CD8-positive, alpha-beta memory T cell (primary cell): ENCODE measurements around the gene GIMAP2. TPM values are rescaled to one million over a fixed set of nuclear protein-coding genes. Genes with fewer than 3 reads are reported as not detected.

Experiments
- CTCF ChIA-PET: fragments of 350-600 bp; sonication (Branson Sonifier 250); formaldehyde crosslinking; loops from one replicate; lab custom pipeline; 2021; ENCODE audit warnings: antibody characterized with exemption; lab: Charles Lee
- POLR2A ChIA-PET: fragments of 350-600 bp; sonication (Branson Sonifier 250); formaldehyde crosslinking; loops from one replicate; lab custom pipeline; 2021; ENCODE audit warnings: antibody characterized with exemption; lab: Charles Lee
- DNase-seq, 5 donors: peaks; one replicate each; pipeline versions ENCODE4 v3.0.0 to v3.0.0-alpha.2; 2020 to 2022; ENCODE audit warnings: mixed read lengths in 1 of 5
- H3K27ac ChIP-seq: one replicate; pipeline ENCODE4 v1.7.0; 2013; ENCODE audit warnings: low read depth, mild to moderate bottlenecking, low read length, moderate library complexity
- H3K27me3 ChIP-seq: 2 replicates; pipeline ENCODE4 v1.7.0; 2013; ENCODE audit warnings: low read length, mild to moderate bottlenecking; ENCODE audit not compliant: insufficient read depth, poor library complexity, severe bottlenecking
- H3K36me3 ChIP-seq: 2 replicates; pipeline ENCODE4 v1.7.0; 2013; ENCODE audit warnings: mild to moderate bottlenecking, low read length, moderate library complexity; ENCODE audit not compliant: insufficient read depth
- H3K4me1 ChIP-seq: 2 replicates; pipeline ENCODE4 v1.7.0; 2013; ENCODE audit warnings: mild to moderate bottlenecking, low read length, moderate library complexity; ENCODE audit not compliant: insufficient read depth
- H3K4me3 ChIP-seq: 2 replicates; pipeline ENCODE4 v1.7.0; 2013; ENCODE audit warnings: mild to moderate bottlenecking, low read length
- H3K9me3 ChIP-seq: 2 replicates; pipeline ENCODE4 v1.7.0; 2013; ENCODE audit warnings: mild to moderate bottlenecking, low read length
- H3K27ac Mint-ChIP-seq, 8 donors: one replicate each; pipeline ENCODE4 v1.8.0; 2020 to 2021; ENCODE audit warnings: mixed read lengths in 8 of 8, mild to moderate bottlenecking in 6 of 8, inconsistent platforms in 3 of 8, moderate library complexity in 3 of 8
- H3K27me3 Mint-ChIP-seq, 2 donors: one replicate each; pipeline ENCODE4 v1.8.0; 2020 to 2021; ENCODE audit warnings: mixed read lengths in 2 of 2, mild to moderate bottlenecking in 1 of 2, moderate library complexity in 1 of 2
- H3K36me3 Mint-ChIP-seq, 3 donors: one replicate each; pipeline ENCODE4 v1.8.0; 2020 to 2021; ENCODE audit warnings: mixed read lengths in 3 of 3, inconsistent platforms in 1 of 3, mild to moderate bottlenecking in 1 of 3
- H3K4me1 Mint-ChIP-seq, 3 donors: one replicate each; pipeline ENCODE4 v1.8.0; 2020 to 2021; ENCODE audit warnings: mixed read lengths in 3 of 3, inconsistent platforms in 1 of 3, mild to moderate bottlenecking in 1 of 3
- H3K4me3 Mint-ChIP-seq, 7 donors: one replicate each; pipeline ENCODE4 v1.8.0; 2020 to 2021; ENCODE audit warnings: mixed read lengths in 7 of 7, mild to moderate bottlenecking in 6 of 7, moderate library complexity in 4 of 7, inconsistent platforms in 2 of 7
- H3K9me3 Mint-ChIP-seq, 5 donors: one replicate each; pipeline ENCODE4 v1.8.0; 2020 to 2022; ENCODE audit warnings: mixed read lengths in 5 of 5, mild to moderate bottlenecking in 3 of 5, moderate library complexity in 2 of 5, inconsistent platforms in 1 of 5
- polyA plus RNA-seq: library from polyadenylated mRNA; unstranded; fragments of 300-500 nt; fragmentation: Illumina TruSeq; gene quantifications from one replicate; pipeline ENCODE4 v1.2.3, GENCODE V29; 2021
- total RNA-seq, 2 experiments: library from RNA; stranded (reverse); gene quantifications; one replicate each; pipeline ENCODE4 v1.2.3, GENCODE V29; 2021

GIMAP2 gene
- total and polyA plus RNA-seq, 3 experiments from 2014 or later, result 40.4 to 88.0 (median 42.9) TPM

DNA sequence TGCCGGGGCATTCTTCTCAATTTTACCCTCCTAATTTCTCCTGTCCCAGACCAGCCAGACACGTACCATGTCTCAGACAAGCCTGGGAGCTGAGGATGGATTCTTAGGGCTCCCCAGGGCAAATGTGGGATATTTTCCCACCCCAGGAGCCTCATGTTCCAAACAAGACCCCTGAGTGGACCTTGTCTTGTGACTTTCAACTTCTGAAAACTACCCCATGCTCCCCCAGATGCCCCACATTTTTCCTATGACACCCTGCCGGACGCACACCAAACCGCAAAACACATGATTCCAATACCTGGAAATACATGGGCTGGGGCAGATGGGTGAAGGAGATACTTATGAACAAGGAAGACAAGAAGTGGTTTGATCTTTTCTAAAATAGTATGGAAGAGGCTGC is 52.6 kb downstream of the GIMAP2 start:
- Mint-ChIP-seq H3K4me1 (peaks cover 64 to 74% (median 70%) of the 10 kb centered on the region in 3 donors), H3K27ac (peak overlapping the region; percentile 73 to 99 (median 96)), H3K9me3 (peaks cover 0 to 3% (median 0%) of the 10 kb centered on the region in 5 donors), H3K27me3 (no peaks in the 10 kb centered on the region), H3K4me3 (peak overlapping the region; percentile 91 to 100 (median 97)), H3K36me3 (peaks cover 45 to 63% (median 55%) of the 10 kb centered on the region in 3 donors)
- ChIA-PET POLR2A (interaction anchor here (0.9 to 3.0 kb wide), 7 partner anchors 10 to 287 kb away, joined by 3 to 17 read pairs (median 4); partner anchors contain the start of genes GIMAP1 and GIMAP6), CTCF (interaction anchor here (1.1 to 3.4 kb wide), 9 partner anchors 12 to 289 kb away, joined by 3 to 17 read pairs (median 8); partner anchors contain the start of genes GIMAP1, GIMAP4, GIMAP7 and GIMAP8)
- no peaks in the 10 kb centered on the region for H3K27me3 ChIP-seq
- peaks cover 52% of the 10 kb centered on the region for H3K36me3 ChIP-seq
- H3K4me1 ChIP-seq, result peaks cover 67% of the 10 kb centered on the region
- no peaks in the 10 kb centered on the region for H3K9me3 ChIP-seq
- DNase-seq, result peak in 1 of 5 donors; percentile 32
- peak overlapping the region; percentile 97 for H3K4me3 ChIP-seq
- H3K27ac ChIP-seq, result peak overlapping the region; percentile 82

DNA sequence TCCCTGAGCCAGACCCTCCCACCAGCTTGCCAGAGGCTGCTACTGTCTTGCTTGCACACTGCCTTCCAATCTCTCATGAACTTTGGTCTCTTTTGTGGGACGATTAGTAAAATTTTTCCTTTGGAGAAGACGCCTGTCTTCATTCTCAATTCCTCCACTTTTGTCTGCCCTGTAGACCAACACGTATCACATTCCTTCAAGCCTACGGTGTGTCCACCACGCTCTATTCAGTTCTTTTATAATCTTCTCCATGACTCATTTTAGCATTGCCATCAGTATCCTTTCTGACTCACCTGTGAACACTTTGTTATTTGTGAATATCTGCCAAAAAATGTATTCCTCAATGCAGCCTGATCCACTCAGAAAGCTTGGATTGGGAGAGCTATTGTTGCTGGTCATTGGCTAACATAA is 53.1 kb downstream of the GIMAP2 start:
- Mint-ChIP-seq H3K27ac (peak overlapping the region; percentile 73 to 99 (median 96)), H3K36me3 (peaks cover 50 to 68% (median 60%) of the 10 kb centered on the region in 3 donors), H3K27me3 (no peaks in the 10 kb centered on the region), H3K4me1 (peaks cover 64 to 74% (median 70%) of the 10 kb centered on the region in 3 donors), H3K9me3 (peaks cover 0 to 3% (median 0%) of the 10 kb centered on the region in 5 donors), H3K4me3 (peak overlapping the region; percentile 91 to 100 (median 97))
- no peak for DNase-seq
- Histone ChIP-seq H3K27ac (peak overlapping the region; percentile 82), H3K9me3 (no peaks in the 10 kb centered on the region), H3K4me1 (peaks cover 67% of the 10 kb centered on the region), H3K27me3 (no peaks in the 10 kb centered on the region), H3K36me3 (peaks cover 57% of the 10 kb centered on the region), H3K4me3 (peak overlapping the region; percentile 97)
- ChIA-PET CTCF (interaction anchor here (0.8 to 3.0 kb wide), 10 partner anchors 16 to 300 kb away, joined by 3 to 17 read pairs (median 5); partner anchors contain the start of genes GIMAP1, GIMAP4, GIMAP7 and GIMAP8), POLR2A (interaction anchor here (0.7 to 3.0 kb wide), 9 partner anchors 9 to 287 kb away, joined by 3 to 17 read pairs (median 3); partner anchors contain the start of genes GIMAP1, GIMAP6 and GIMAP7)

DNA sequence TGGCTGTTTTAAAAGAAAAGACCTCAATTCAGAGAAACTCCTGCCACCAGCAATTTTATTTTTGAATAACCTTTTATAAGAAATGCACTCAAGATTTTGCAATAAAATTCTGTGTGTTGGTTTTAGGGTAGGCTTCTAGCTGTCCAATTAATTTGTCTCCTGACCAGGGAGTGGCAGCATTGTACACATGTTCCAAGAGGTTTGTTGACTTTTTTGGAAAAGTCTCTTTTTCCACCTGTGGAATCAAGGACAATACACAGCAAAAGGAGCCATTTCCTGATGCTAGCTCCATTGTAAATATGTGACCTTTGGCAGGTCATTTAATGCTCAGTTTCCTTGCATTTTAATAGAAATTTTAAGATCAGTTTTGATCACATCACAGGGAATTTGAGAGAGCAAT is 53.5 kb downstream of the GIMAP2 start:
- ChIA-PET POLR2A (interaction anchor here (0.7 to 3.0 kb wide), 10 partner anchors 9 to 290 kb away, joined by 3 to 17 read pairs (median 3); partner anchors contain the start of genes GIMAP1, GIMAP6 and GIMAP7), CTCF (interaction anchor here (0.8 to 3.0 kb wide), 10 partner anchors 16 to 300 kb away, joined by 3 to 17 read pairs (median 5); partner anchors contain the start of genes GIMAP1, GIMAP4, GIMAP7 and GIMAP8)
- no peaks in the 10 kb centered on the region for H3K9me3 ChIP-seq
- Mint-ChIP-seq H3K4me1 (peaks cover 64 to 74% (median 70%) of the 10 kb centered on the region in 3 donors), H3K9me3 (peaks cover 0 to 3% (median 0%) of the 10 kb centered on the region in 5 donors), H3K4me3 (peak overlapping the region; percentile 91 to 100 (median 97)), H3K36me3 (peaks cover 54 to 72% (median 63%) of the 10 kb centered on the region in 3 donors), H3K27ac (peak overlapping the region; percentile 73 to 99 (median 96)), H3K27me3 (no peaks in the 10 kb centered on the region)
- peaks cover 62% of the 10 kb centered on the region for H3K36me3 ChIP-seq
- H3K27ac ChIP-seq, result peak overlapping the region; percentile 82
- DNase-seq, result no peak
- no peaks in the 10 kb centered on the region for H3K27me3 ChIP-seq
- H3K4me3 ChIP-seq, result peak overlapping the region; percentile 97
- H3K4me1 ChIP-seq, result peaks cover 67% of the 10 kb centered on the region

DNA sequence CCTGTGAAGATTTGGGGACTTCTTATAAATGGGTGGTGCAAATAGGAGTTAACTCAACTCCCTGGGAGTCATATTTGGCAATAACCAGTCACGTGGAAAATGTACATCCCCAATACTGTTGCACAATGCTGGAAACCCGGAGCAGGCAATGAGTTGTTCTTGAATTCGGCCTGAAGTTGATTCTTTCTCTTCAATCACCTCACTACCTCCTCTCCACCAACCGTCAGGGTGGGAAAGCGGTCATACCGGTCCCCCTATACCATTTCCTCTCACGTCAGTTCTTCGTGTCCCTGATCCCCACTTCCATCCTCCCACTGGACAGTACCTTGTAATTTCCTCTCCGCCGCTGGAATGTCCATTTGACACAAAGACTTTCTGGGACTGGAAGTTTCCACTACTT is 54.5 kb downstream of the GIMAP2 start:
- POLR2A ChIA-PET, result interaction anchor here (1.1 kb wide), 1 partner anchor 291 kb away, joined by 3 read pairs; no protein-coding TSS in a partner anchor
- no peaks in the 10 kb centered on the region for H3K27me3 Mint-ChIP-seq

DNA sequence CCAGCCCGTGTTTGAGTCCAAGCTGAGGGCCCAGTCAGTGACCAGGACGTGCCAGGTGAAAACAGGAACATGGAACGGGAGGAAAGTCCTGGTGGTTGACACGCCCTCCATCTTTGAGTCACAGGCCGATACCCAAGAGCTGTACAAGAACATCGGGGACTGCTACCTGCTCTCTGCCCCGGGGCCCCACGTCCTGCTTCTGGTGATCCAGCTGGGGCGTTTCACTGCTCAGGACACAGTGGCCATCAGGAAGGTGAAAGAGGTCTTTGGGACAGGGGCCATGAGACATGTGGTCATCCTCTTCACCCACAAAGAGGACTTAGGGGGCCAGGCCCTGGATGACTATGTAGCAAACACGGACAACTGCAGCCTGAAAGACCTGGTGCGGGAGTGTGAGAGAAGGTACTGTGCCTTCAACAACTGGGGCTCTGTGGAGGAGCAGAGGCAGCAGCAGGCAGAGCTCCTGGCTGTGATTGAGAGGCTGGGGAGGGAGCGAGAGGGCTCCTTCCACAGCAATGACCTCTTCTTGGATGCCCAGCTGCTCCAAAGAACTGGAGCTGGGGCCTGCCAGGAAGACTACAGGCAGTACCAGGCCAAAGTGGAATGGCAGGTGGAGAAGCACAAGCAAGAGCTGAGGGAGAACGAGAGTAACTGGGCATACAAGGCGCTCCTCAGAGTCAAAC is 56.9 kb downstream of the GIMAP2 start:
- no peak for DNase-seq
- POLR2A ChIA-PET, result interaction anchor here (0.9 to 5.4 kb wide), 10 partner anchors 8 to 293 kb away, joined by 3 to 31 read pairs (median 5); partner anchors contain the start of genes GIMAP2, GIMAP6 and GIMAP8

More for the DNA sequence above, 54.5 kb downstream of the GIMAP2 start:
- Mint-ChIP-seq H3K4me1 (peaks cover 64 to 74% (median 70%) of the 10 kb centered on the region in 3 donors), H3K4me3 (peak overlapping the region; percentile 91 to 100 (median 97)), H3K36me3 (peaks cover 61 to 82% (median 67%) of the 10 kb centered on the region in 3 donors), H3K9me3 (peaks cover 0 to 3% (median 0%) of the 10 kb centered on the region in 5 donors), H3K27ac (peak overlapping the region; percentile 73 to 99 (median 94))
- Histone ChIP-seq H3K36me3 (peaks cover 67% of the 10 kb centered on the region), H3K27ac (peak overlapping the region; percentile 82), H3K9me3 (no peaks in the 10 kb centered on the region), H3K4me1 (peaks cover 67% of the 10 kb centered on the region), H3K27me3 (no peaks in the 10 kb centered on the region), H3K4me3 (peak overlapping the region; percentile 97)
- no peak for DNase-seq
- CTCF ChIA-PET, result interaction anchor here (2.9 kb wide), 1 partner anchor 14 kb away, joined by 12 read pairs; no protein-coding TSS in a partner anchor

More for the DNA sequence above, 56.9 kb downstream of the GIMAP2 start:
- Mint-ChIP-seq H3K27ac (peak overlapping the region; percentile 73 to 99 (median 92)), H3K4me3 (peak overlapping the region; percentile 91 to 100 (median 97)), H3K4me1 (peaks cover 69 to 79% (median 75%) of the 10 kb centered on the region in 3 donors), H3K27me3 (no peaks in the 10 kb centered on the region), H3K9me3 (peaks cover 0 to 3% (median 0%) of the 10 kb centered on the region in 5 donors), H3K36me3 (peaks cover 64 to 91% (median 69%) of the 10 kb centered on the region in 3 donors)
- peaks cover 69% of the 10 kb centered on the region for H3K4me1 ChIP-seq
- H3K27me3 ChIP-seq, result no peaks in the 10 kb centered on the region
- H3K36me3 ChIP-seq, result peaks cover 69% of the 10 kb centered on the region
- H3K9me3 ChIP-seq, result no peaks in the 10 kb centered on the region
- CTCF ChIA-PET, result interaction anchor here (1.0 to 9.6 kb wide), 14 partner anchors 10 to 295 kb away, joined by 3 to 60 read pairs (median 5); partner anchors contain the start of genes GIMAP1, GIMAP4, GIMAP7 and GIMAP8
- no peak overlapping the region for H3K27ac ChIP-seq
- peak overlapping the region; percentile 97 for H3K4me3 ChIP-seq

Other genes with a start within 250 kb of the GIMAP2 start
- 10 to 100 TPM; 11.8 to 12.3 TPM for gene GIMAP8, start 235.1 kb upstream of the GIMAP2 start, total RNA-seq
- 30.1 TPM for gene GIMAP8, start 235.1 kb upstream of the GIMAP2 start, polyA plus RNA-seq
- 10 to 100 TPM; 47.3 to 51.4 TPM for gene GIMAP7, start 170.8 kb upstream of the GIMAP2 start, total RNA-seq
- gene GIMAP7, start 170.8 kb upstream of the GIMAP2 start, polyA plus RNA-seq, result 861 TPM
- 10 to 100 TPM; 57.3 to 59.3 TPM for gene GIMAP4, start 118.3 kb upstream of the GIMAP2 start, total RNA-seq
- gene GIMAP4, start 118.3 kb upstream of the GIMAP2 start, polyA plus RNA-seq, result 577 TPM
- gene GIMAP6, start 53.3 kb upstream of the GIMAP2 start, total RNA-seq, result 10 to 100 TPM; 44.9 to 45.8 TPM
- gene GIMAP6, start 53.3 kb upstream of the GIMAP2 start, polyA plus RNA-seq, result 199 TPM
- 10 to 100 TPM in 1 of 2 experiments, 1 to 10 TPM in 1; 9.8 to 10.0 TPM for gene GIMAP1, start 30.9 kb downstream of the GIMAP2 start, total RNA-seq
- 86.1 TPM for gene GIMAP1, start 30.9 kb downstream of the GIMAP2 start, polyA plus RNA-seq
- gene GIMAP5, start 51.7 kb downstream of the GIMAP2 start, total RNA-seq, result 10 to 100 TPM; 63.9 to 70.4 TPM
- 475 TPM for gene GIMAP5, start 51.7 kb downstream of the GIMAP2 start, polyA plus RNA-seq
- under 1 TPM; 0.20 to 0.27 TPM for gene TMEM176B, start 114.7 kb downstream of the GIMAP2 start, total RNA-seq
- not detected for gene TMEM176B, start 114.7 kb downstream of the GIMAP2 start, polyA plus RNA-seq
- under 1 TPM in 1 of 2 experiments, not detected in 1; 0.26 TPM for gene TMEM176A, start 115.1 kb downstream of the GIMAP2 start, total RNA-seq
- gene TMEM176A, start 115.1 kb downstream of the GIMAP2 start, polyA plus RNA-seq, result not detected
- not detected for gene AOC1, start 166.8 kb downstream of the GIMAP2 start, total RNA-seq
- gene AOC1, start 166.8 kb downstream of the GIMAP2 start, polyA plus RNA-seq, result not detected